Measurements from ENCODE around the gene SRSF2. TPM values are rescaled to one million over a fixed set of nuclear protein-coding genes. Genes with fewer than 3 reads are reported as not detected.

Gene SRSF2
- total RNA-seq, 2 experiments from 2014 or later: 578 to 586 TPM

- ChIA-PET CTCF (interaction anchor here (1.6 kb wide), 1 partner anchor 26 kb away, joined by 3 read pairs; no protein-coding TSS in a partner anchor), POLR2A (interaction anchor here (0.6 kb wide), 1 partner anchor 141 kb away, joined by 4 read pairs; no protein-coding TSS in a partner anchor)
These were observed 40.1 kb downstream of the SRSF2 start for GRCh38 chr17:76696763-76697701.

- CTCF ChIA-PET: no interaction called here
- POLR2A ChIA-PET: interaction anchor here (0.7 kb wide), 1 partner anchor 174 kb away, joined by 3 read pairs; no protein-coding TSS in a partner anchor
These were observed 41.9 kb downstream of the SRSF2 start for GRCh38 chr17:76695059-76695831.

- POLR2A ChIA-PET: no interaction called here
- CTCF ChIA-PET: interaction anchor here (0.9 to 1.1 kb wide), 2 partner anchors 10 to 19 kb away, joined by 3 read pairs; partner anchors contain the start of gene MXRA7
These were observed 45.5 kb downstream of the SRSF2 start for GRCh38 chr17:76691379-76692191.

GRCh38 chr17:76690596-76691280 is 46.4 kb downstream of the SRSF2 start:
- POLR2A ChIA-PET: no interaction called here
- CTCF ChIA-PET: interaction anchor here (0.9 to 1.2 kb wide), 3 partner anchors 9 to 168 kb away, joined by 3 to 5 read pairs (median 3); partner anchors contain the start of gene MXRA7

GRCh38 chr17:76689859-76690258 is 47.3 kb downstream of the SRSF2 start:
- ChIA-PET CTCF (interaction anchor here (0.6 to 1.2 kb wide), 4 partner anchors 9 to 167 kb away, joined by 3 to 5 read pairs (median 4); no protein-coding TSS in a partner anchor), POLR2A (interaction anchor here (0.6 kb wide), 1 partner anchor 204 kb away, joined by 4 read pairs; no protein-coding TSS in a partner anchor)

GRCh38 chr17:76688165-76688622 is 48.9 kb downstream of the SRSF2 start:
- CTCF ChIA-PET: no interaction called here
- POLR2A ChIA-PET: no interaction called here

- CTCF ChIA-PET: no interaction called here
- POLR2A ChIA-PET: no interaction called here
These were observed 49.6 kb downstream of the SRSF2 start for GRCh38 chr17:76687298-76688164.

- POLR2A ChIA-PET: no interaction called here
- CTCF ChIA-PET: no interaction called here
These were observed 50.4 kb downstream of the SRSF2 start for GRCh38 chr17:76686538-76687297.

GRCh38 chr17:76685846-76686245 is 51.3 kb downstream of the SRSF2 start:
- ChIA-PET POLR2A (no interaction called here), CTCF (no interaction called here)

- POLR2A ChIA-PET: no interaction called here
These were observed 51.8 kb downstream of the SRSF2 start for GRCh38 chr17:76685366-76685765.

GRCh38 chr17:76684756-76685155 is 52.4 kb downstream of the SRSF2 start:
- ChIA-PET CTCF (interaction anchor here (1.1 kb wide), 1 partner anchor 62 kb away, joined by 3 read pairs; no protein-coding TSS in a partner anchor), POLR2A (no interaction called here)

More at GRCh38 chr17:76685366-76685765, 51.8 kb downstream of the SRSF2 start:
- CTCF ChIA-PET: interaction anchor here (1.1 kb wide), 1 partner anchor 62 kb away, joined by 3 read pairs; no protein-coding TSS in a partner anchor

Other genes with a start within 250 kb of the SRSF2 start
- gene RHBDF2, start 235.9 kb downstream of the SRSF2 start, total RNA-seq: 10 to 100 TPM; 34.3 to 34.4 TPM
- not detected for gene CYGB, start 199.6 kb downstream of the SRSF2 start, total RNA-seq
- under 1 TPM in 1 of 2 experiments, not detected in 1; 0.08 TPM for gene PRCD, start 197.3 kb downstream of the SRSF2 start, total RNA-seq
- gene ST6GALNAC2, start 151.5 kb downstream of the SRSF2 start, total RNA-seq: not detected
- gene ST6GALNAC1, start 93.6 kb downstream of the SRSF2 start, total RNA-seq: not detected
- 10 to 100 TPM; 24.5 to 26.0 TPM for gene MXRA7, start 26.4 kb downstream of the SRSF2 start, total RNA-seq
- gene JMJD6, start 10.7 kb downstream of the SRSF2 start, total RNA-seq: 10 to 100 TPM; 72.2 to 76.2 TPM
- 10 to 100 TPM; 40.5 to 41.0 TPM for gene METTL23, start 10.5 kb downstream of the SRSF2 start, total RNA-seq
- 10 to 100 TPM; 17.3 to 19.8 TPM for gene MFSD11, start 788 bp upstream of the SRSF2 start, total RNA-seq
- gene MGAT5B, start 131.1 kb upstream of the SRSF2 start, total RNA-seq: under 1 TPM; 0.10 to 0.23 TPM

Measured in activated CD8-positive, alpha-beta memory T cell treated with anti-CD3 and anti-CD28 coated beads for 36 hours (primary cell).